ENCODE measurements around the gene ZNF785. TPM values are rescaled to one million over a fixed set of nuclear protein-coding genes. Genes with fewer than 3 reads are reported as not detected.
A peak's percentile ranks its signal among the peaks of the same experiment; 100 is the strongest.

ZNF785 gene
- total RNA-seq, 1 donor, result 8.1 TPM

- no peak for TF ChIP-seq CTCF (IDR thresholded peaks at IDR 0.05; ENCODE audit: insufficient read depth, low read length)
- DNase-seq (ENCODE audit: low read depth), result no peak
- H3K4me3 ChIP-seq (ENCODE audit: low read depth, low read length), result no peak overlapping the region
Observed at GRCh38 chr16:30569746-30570635, 15.5 kb downstream of the ZNF785 start.

GRCh38 chr16:30569281-30569680 is 16.2 kb downstream of the ZNF785 start:
- no peak for TF ChIP-seq CTCF (IDR thresholded peaks at IDR 0.05; ENCODE audit: insufficient read depth, low read length)
- no peak overlapping the region for H3K4me3 ChIP-seq (ENCODE audit: low read depth, low read length)
- no peak for DNase-seq (ENCODE audit: low read depth)

GRCh38 chr16:30567991-30568638 is 17.4 kb downstream of the ZNF785 start:
- H3K4me3 ChIP-seq (ENCODE audit: low read depth, low read length), result no peak overlapping the region
- TF ChIP-seq CTCF (IDR thresholded peaks at IDR 0.05; ENCODE audit: insufficient read depth, low read length), result no peak
- DNase-seq (ENCODE audit: low read depth), result peak; percentile 76

GRCh38 chr16:30567160-30567990 is 18.1 kb downstream of the ZNF785 start:
- H3K4me3 ChIP-seq (ENCODE audit: low read depth, low read length), result no peak overlapping the region
- peak; percentile 18 for DNase-seq (ENCODE audit: low read depth)
- TF ChIP-seq CTCF (IDR thresholded peaks at IDR 0.05; ENCODE audit: insufficient read depth, low read length), result no peak

- TF ChIP-seq CTCF (IDR thresholded peaks at IDR 0.05; ENCODE audit: insufficient read depth, low read length), result no peak
- DNase-seq (ENCODE audit: low read depth), result no peak
- no peak overlapping the region for H3K4me3 ChIP-seq (ENCODE audit: low read depth, low read length)
Observed at GRCh38 chr16:30566531-30566930, 19.0 kb downstream of the ZNF785 start.

- no peak for DNase-seq (ENCODE audit: low read depth)
- H3K4me3 ChIP-seq (ENCODE audit: low read depth, low read length), result no peak overlapping the region
Observed at GRCh38 chr16:30565984-30566383, 19.5 kb downstream of the ZNF785 start.

More at GRCh38 chr16:30565984-30566383, 19.5 kb downstream of the ZNF785 start:
- no peak for TF ChIP-seq CTCF (IDR thresholded peaks at IDR 0.05; ENCODE audit: insufficient read depth, low read length)

All from fibroblast of the aortic adventitia (primary cell).